Esophagus squamous epithelium (tissue), 5 donors: ENCODE measurements around the gene IQCH. TPM values are rescaled to one million over a fixed set of nuclear protein-coding genes. Genes with fewer than 3 reads are reported as not detected.

Source experiments
- DNase-seq: peaks from one replicate; lab custom pipeline; 2025; lab: John Stamatoyannopoulos, UW
- H3K27ac ChIP-seq, 4 donors: fragments of 200-600 bp; sonication (generic); one replicate each; pipeline ENCODE4 v1.5.1; 2016 to 2019; ENCODE audit warnings: mild to moderate bottlenecking in 1 of 4
- H3K27me3 ChIP-seq, 4 donors: fragments of 200-600 bp; sonication (generic); 1 replicate in 3 of 4; 2 replicates in 1 of 4; pipeline versions ENCODE4 v1.5.1 to v1.6.0; 2017 to 2021; ENCODE audit warnings: antibody characterized with exemption in 1 of 4
- H3K36me3 ChIP-seq, 3 donors: fragments of 200-600 bp; sonication (generic); one replicate each; pipeline ENCODE4 v1.5.1; 2016 to 2019
- H3K4me1 ChIP-seq, 3 donors: fragments of 200-600 bp; sonication (generic); one replicate each; pipeline ENCODE4 v1.5.1; 2017 to 2019
- H3K4me3 ChIP-seq, 4 donors: fragments of 200-600 bp; sonication (generic); 1 replicate in 3 of 4; 2 replicates in 1 of 4; pipeline ENCODE4 v1.5.1; 2016 to 2019; ENCODE audit warnings: mild to moderate bottlenecking in 2 of 4, moderate library complexity in 1 of 4
- H3K9me3 ChIP-seq, 3 donors: fragments of 200-600 bp; sonication (generic); one replicate each; pipeline ENCODE4 v1.5.1; 2016 to 2019
- CTCF ChIP-seq, 6 experiments: fragments of 450-650 bp in 4 of 6; fragments of 200-600 bp in 2 of 6; sonication (generic) in 2 of 6; IDR thresholded peaks; one replicate each; pipeline ENCODE4 v1.5.1; 2016 to 2019; ENCODE audit warnings: antibody characterized with exemption in 6 of 6, mild to moderate bottlenecking in 4 of 6, moderate library complexity in 4 of 6
- POLR2A ChIP-seq, 4 donors: fragments of 450-650 bp; IDR thresholded peaks; one replicate each; pipeline ENCODE4 v1.6.1; 2017; ENCODE audit warnings: antibody characterized with exemption in 4 of 4, mild to moderate bottlenecking in 4 of 4, moderate library complexity in 3 of 4
- WGBS, 2 donors: methylation state at CpG; one replicate each; pipeline ENCODE4 v1.1.5; 2018; 5-methylcytosine and 5-hydroxymethylcytosine counted together
- intact Hi-C: fragments of 100-400 bp; cut with DNase I; formaldehyde crosslinking; loops from one replicate; pipeline ENCODE4 v1.15.0; 2022
- total RNA-seq, 4 donors: library from RNA; depleted of rRNA; stranded (reverse); fragments of >200 nt; gene quantifications; one replicate each; pipeline ENCODE4 v1.1.0, GENCODE V29; 2016
- donor health status: DM: yes; HTN: yes; CAD: no.

The IQCH gene
- total RNA-seq, 4 donors from 2014 or later: 1.9 to 3.1 (median 3.0) TPM; not detected in 1

GRCh38 chr15:67369359-67369998 lies 114.9 kb downstream of the IQCH start:
- no peak overlapping the region for H3K27ac ChIP-seq
- no peaks in the 10 kb centered on the region for H3K4me1 ChIP-seq
- no peak for DNase-seq
- WGBS, 2 donors: 76 to 77% methylated on average over 2 of the region's 2 CpGs
- no peaks in the 10 kb centered on the region for H3K27me3 ChIP-seq
- intact Hi-C loops: no loop called here
- no peak overlapping the region for H3K4me3 ChIP-seq
- no peaks in the 10 kb centered on the region for H3K9me3 ChIP-seq
- H3K36me3 ChIP-seq: no peaks in the 10 kb centered on the region
- TF ChIP-seq POLR2A (IDR thresholded peaks at IDR 0.05): no peak
- TF ChIP-seq CTCF (IDR thresholded peaks at IDR 0.05): no peak

GRCh38 chr15:67370206-67370954 lies 115.8 kb downstream of the IQCH start:
- H3K4me1 ChIP-seq: no peaks in the 10 kb centered on the region
- intact Hi-C loops: no loop called here
- H3K4me3 ChIP-seq: no peak overlapping the region
- no peaks in the 10 kb centered on the region for H3K36me3 ChIP-seq
- WGBS, 2 donors: 85 to 87% methylated on average over 9 of the region's 9 CpGs
- H3K9me3 ChIP-seq: no peaks in the 10 kb centered on the region
- H3K27ac ChIP-seq: no peak overlapping the region
- H3K27me3 ChIP-seq: no peaks in the 10 kb centered on the region
- no peak for DNase-seq
- TF ChIP-seq POLR2A (IDR thresholded peaks at IDR 0.05) (no peak), CTCF (IDR thresholded peaks at IDR 0.05) (no peak)

GRCh38 chr15:67372543-67372942 lies 118.0 kb downstream of the IQCH start:
- no peaks in the 10 kb centered on the region for H3K36me3 ChIP-seq
- intact Hi-C loops: no loop called here
- H3K27me3 ChIP-seq: no peaks in the 10 kb centered on the region
- no peaks in the 10 kb centered on the region for H3K4me1 ChIP-seq
- no peak overlapping the region for H3K4me3 ChIP-seq
- no peak for TF ChIP-seq POLR2A (IDR thresholded peaks at IDR 0.05)
- TF ChIP-seq CTCF (IDR thresholded peaks at IDR 0.05): no peak
- no peak overlapping the region for H3K27ac ChIP-seq
- 66 to 76% methylated on average over 8 of the region's 8 CpGs for WGBS, 2 donors
- H3K9me3 ChIP-seq: no peaks in the 10 kb centered on the region
- no peak for DNase-seq

GRCh38 chr15:67372986-67373675 lies 118.5 kb downstream of the IQCH start:
- Histone ChIP-seq H3K27me3 (no peaks in the 10 kb centered on the region), H3K4me3 (no peak overlapping the region), H3K4me1 (no peaks in the 10 kb centered on the region), H3K36me3 (no peaks in the 10 kb centered on the region), H3K27ac (no peak overlapping the region), H3K9me3 (no peaks in the 10 kb centered on the region)
- no peak for TF ChIP-seq POLR2A (IDR thresholded peaks at IDR 0.05)
- 78 to 81% methylated on average over 6 of the region's 6 CpGs for WGBS, 2 donors
- no peak for DNase-seq
- intact Hi-C loops: no loop called here

GRCh38 chr15:67373971-67374370 lies 119.4 kb downstream of the IQCH start:
- H3K36me3 ChIP-seq: no peaks in the 10 kb centered on the region
- H3K4me1 ChIP-seq: no peaks in the 10 kb centered on the region
- TF ChIP-seq CTCF (IDR thresholded peaks at IDR 0.05): no peak
- TF ChIP-seq POLR2A (IDR thresholded peaks at IDR 0.05): no peak
- H3K27me3 ChIP-seq: no peaks in the 10 kb centered on the region
- no peak overlapping the region for H3K4me3 ChIP-seq
- H3K27ac ChIP-seq: no peak overlapping the region
- no peaks in the 10 kb centered on the region for H3K9me3 ChIP-seq
- intact Hi-C loops: no loop called here
- no peak for DNase-seq
